AG04449 (cell line): ENCODE results near the gene TJP2.

Source experiments
- CTCF ChIA-PET: fragments of 350-600 bp; formaldehyde crosslinking; extraction: SDS; loops from one replicate; lab custom pipeline; 2021; ENCODE audit warnings: antibody characterized with exemption; lab: Yijun Ruan, JAX
- POLR2A ChIA-PET: fragments of 400-600, 350-600 bp; formaldehyde crosslinking; extraction: SDS; loops from one replicate; lab custom pipeline; 2020; ENCODE audit warnings: antibody characterized with exemption, inconsistent platforms; lab: Yijun Ruan, JAX
- DNase-seq: peaks from one replicate; pipeline ENCODE4 v3.0.0-alpha.2; 2010; ENCODE audit warnings: low read depth, low spot score
- H3K4me3 ChIP-seq: 2 replicates; pipeline ENCODE4 v1.5.1; 2011; ENCODE audit warnings: low read depth, mild to moderate bottlenecking, control low read depth, low read length
- TF ChIP-seq, protein P1 (sequence below): IDR thresholded peaks from one replicate; pipeline ENCODE4 v1.5.1; 2011; ENCODE audit warnings: mild to moderate bottlenecking, moderate library complexity, low read length, control low read depth, inconsistent platforms; ENCODE audit not compliant: insufficient read depth; ENCODE audit errors: missing control alignments

Gene TJP2

GRCh38 chr9:69243116-69243515 is 69.0 kb downstream of the TJP2 start:
- POLR2A ChIA-PET: no interaction called here
- CTCF ChIA-PET: no interaction called here
- TF ChIP-seq, protein P1, sequence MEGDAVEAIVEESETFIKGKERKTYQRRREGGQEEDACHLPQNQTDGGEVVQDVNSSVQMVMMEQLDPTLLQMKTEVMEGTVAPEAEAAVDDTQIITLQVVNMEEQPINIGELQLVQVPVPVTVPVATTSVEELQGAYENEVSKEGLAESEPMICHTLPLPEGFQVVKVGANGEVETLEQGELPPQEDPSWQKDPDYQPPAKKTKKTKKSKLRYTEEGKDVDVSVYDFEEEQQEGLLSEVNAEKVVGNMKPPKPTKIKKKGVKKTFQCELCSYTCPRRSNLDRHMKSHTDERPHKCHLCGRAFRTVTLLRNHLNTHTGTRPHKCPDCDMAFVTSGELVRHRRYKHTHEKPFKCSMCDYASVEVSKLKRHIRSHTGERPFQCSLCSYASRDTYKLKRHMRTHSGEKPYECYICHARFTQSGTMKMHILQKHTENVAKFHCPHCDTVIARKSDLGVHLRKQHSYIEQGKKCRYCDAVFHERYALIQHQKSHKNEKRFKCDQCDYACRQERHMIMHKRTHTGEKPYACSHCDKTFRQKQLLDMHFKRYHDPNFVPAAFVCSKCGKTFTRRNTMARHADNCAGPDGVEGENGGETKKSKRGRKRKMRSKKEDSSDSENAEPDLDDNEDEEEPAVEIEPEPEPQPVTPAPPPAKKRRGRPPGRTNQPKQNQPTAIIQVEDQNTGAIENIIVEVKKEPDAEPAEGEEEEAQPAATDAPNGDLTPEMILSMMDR: no peak
- no peak overlapping the region for H3K4me3 ChIP-seq
- DNase-seq: no peak

GRCh38 chr9:69246629-69247028 is 72.6 kb downstream of the TJP2 start:
- ChIA-PET CTCF (interaction anchor here (0.9 to 3.0 kb wide), 3 partner anchors 23 to 193 kb away, joined by 3 to 13 read pairs (median 4); no protein-coding TSS in a partner anchor), POLR2A (no interaction called here)
- no peak for DNase-seq
- H3K4me3 ChIP-seq: no peak overlapping the region
- TF ChIP-seq, protein P1: no peak

GRCh38 chr9:69248005-69248404 is 73.9 kb downstream of the TJP2 start:
- TF ChIP-seq, protein P1: no peak
- H3K4me3 ChIP-seq: no peak overlapping the region
- POLR2A ChIA-PET: no interaction called here
- CTCF ChIA-PET: interaction anchor here (1.0 kb wide), 1 partner anchor 24 kb away, joined by 4 read pairs; no protein-coding TSS in a partner anchor
- DNase-seq: no peak

GRCh38 chr9:69249337-69249736 is 75.3 kb downstream of the TJP2 start:
- ChIA-PET CTCF (no interaction called here), POLR2A (no interaction called here)
- DNase-seq: no peak
- no peak overlapping the region for H3K4me3 ChIP-seq
- TF ChIP-seq, protein P1: no peak

GRCh38 chr9:69250681-69251080 is 76.6 kb downstream of the TJP2 start:
- no peak overlapping the region for H3K4me3 ChIP-seq
- POLR2A ChIA-PET: no interaction called here
- CTCF ChIA-PET: no interaction called here
- no peak for DNase-seq
- TF ChIP-seq, protein P1: no peak

DNA sequence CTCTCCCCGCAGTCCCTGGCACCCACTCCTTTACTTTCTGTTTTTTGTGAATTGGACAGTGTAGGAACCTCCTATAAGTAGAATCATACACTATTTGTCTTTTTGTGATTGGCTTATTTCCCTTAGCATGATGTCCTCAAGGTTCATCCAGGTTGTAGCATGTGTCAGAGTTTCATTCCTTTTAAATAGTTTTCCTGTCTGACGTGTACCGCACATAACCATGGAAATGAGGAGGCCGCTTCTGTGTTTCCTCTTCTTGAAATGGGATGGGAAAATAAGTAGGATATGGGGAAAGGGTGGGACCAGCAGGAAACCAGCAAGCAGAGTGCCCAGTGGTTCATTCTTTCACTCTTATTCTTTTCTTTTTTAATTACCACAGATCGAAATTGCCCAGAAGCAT is 78.4 kb downstream of the TJP2 start:
- H3K4me3 ChIP-seq: no peak overlapping the region
- DNase-seq: no peak
- CTCF ChIA-PET: no interaction called here
- TF ChIP-seq, protein P1: no peak
- POLR2A ChIA-PET: no interaction called here
